Caco-2 (cell line): ENCODE results near the gene NLRP8. TPM values are rescaled to one million over a fixed set of nuclear protein-coding genes. Genes with fewer than 3 reads are reported as not detected.
"Not testable (repeated sequence)": the region's sequence is repeated elsewhere in the genome, so short reads cannot be mapped to it uniquely, and the experiment has no call there.

Experiments used
- BruUV-seq: library from RNA; stranded (reverse); fragments of 400-500 nt; replicated peaks from 2 replicates; lab custom pipeline; 2021; lab: Mats Ljungman, UMichigan
- CTCF ChIA-PET: fragments of 300-600 bp; sonication (Branson Sonifier 250); formaldehyde crosslinking; loops from one replicate; lab custom pipeline; 2022; ENCODE audit warnings: antibody characterized with exemption; lab: Charles Lee
- POLR2A ChIA-PET: fragments of 300-600 bp; sonication (Branson Sonifier 250); formaldehyde crosslinking; loops from one replicate; lab custom pipeline; 2022; ENCODE audit warnings: antibody characterized with exemption; lab: Charles Lee
- DNase-seq, 2 experiments: peaks; one replicate each; pipeline versions ENCODE4 v3.0.0 to v3.0.0-alpha.2; 2020 to 2022
- H3K27me3 ChIP-seq: replicated peaks from 2 replicates; pipeline ENCODE4 v1.6.0; 2011; ENCODE audit warnings: low read length; ENCODE audit not compliant: control insufficient read depth, insufficient read depth
- H3K36me3 ChIP-seq: 2 replicates; pipeline ENCODE4 v1.5.1; 2011; ENCODE audit warnings: low read length; ENCODE audit not compliant: control insufficient read depth, insufficient read depth
- H3K4me1 ChIP-seq: fragments of 250-450 bp; sonication (Bioruptor Pico); 2 replicates; pipeline ENCODE4 v1.5.1; 2020; ENCODE audit warnings: mild to moderate bottlenecking
- H3K4me3 ChIP-seq: 2 replicates; pipeline ENCODE4 v1.5.1; 2011; ENCODE audit warnings: low read depth, mild to moderate bottlenecking, control low read depth, low read length
- H3K9me3 ChIP-seq: fragments of 250-450 bp; sonication (Bioruptor Pico); 2 replicates; pipeline ENCODE4 v1.5.1; 2020; ENCODE audit warnings: mild to moderate bottlenecking, moderate library complexity
- H3K27ac Mint-ChIP-seq: one replicate; pipeline ENCODE4 v1.8.0; 2022; ENCODE audit warnings: mixed read lengths; ENCODE audit not compliant: unreplicated experiment
- H3K27me3 Mint-ChIP-seq: one replicate; pipeline ENCODE4 v1.8.0; 2022; ENCODE audit warnings: mixed read lengths; ENCODE audit not compliant: insufficient read depth, unreplicated experiment
- H3K36me3 Mint-ChIP-seq: one replicate; pipeline ENCODE4 v1.8.0; 2022; ENCODE audit warnings: mild to moderate bottlenecking, mixed read lengths; ENCODE audit not compliant: insufficient read depth, unreplicated experiment
- H3K4me1 Mint-ChIP-seq: one replicate; pipeline ENCODE4 v1.8.0; 2022; ENCODE audit warnings: low read depth, mixed read lengths; ENCODE audit not compliant: unreplicated experiment
- H3K4me3 Mint-ChIP-seq: one replicate; pipeline ENCODE4 v1.8.0; 2022; ENCODE audit warnings: mild to moderate bottlenecking, moderate library complexity, mixed read lengths; ENCODE audit not compliant: unreplicated experiment
- H3K9me3 Mint-ChIP-seq: one replicate; pipeline ENCODE4 v1.8.0; 2022; ENCODE audit warnings: mixed read lengths; ENCODE audit not compliant: unreplicated experiment
- CTCF ChIP-seq, 2 experiments: fragments of 200-600 bp in 1 of 2; IDR thresholded peaks; 1 replicate in 1 of 2; 2 replicates in 1 of 2; pipeline versions ENCODE4 v1.5.1 to v1.8.0; 2011 to 2022; ENCODE audit warnings: antibody characterized with exemption in 1 of 2, control low read depth in 1 of 2, inconsistent platforms in 1 of 2, low read depth in 1 of 2, low read length in 1 of 2, mild to moderate bottlenecking in 1 of 2, moderate library complexity in 1 of 2; ENCODE audit not compliant: insufficient read depth in 1 of 2, severe bottlenecking in 1 of 2, unreplicated experiment in 1 of 2
- intact Hi-C: fragments of 100-400 bp; cut with micrococcal nuclease; formaldehyde crosslinking; loops from one replicate; pipeline ENCODE4 v1.10.0; 2022; ENCODE audit not compliant: unreplicated experiment
- total RNA-seq: library from RNA; stranded (reverse); gene quantifications from 2 replicates; pipeline ENCODE4 v1.2.3, GENCODE V29; 2022

NLRP8 gene
- total RNA-seq, 1 experiment from 2014 or later = not detected

- H3K36me3 Mint-ChIP-seq = no peaks in the 10 kb centered on the region
- no peaks in the 10 kb centered on the region for H3K27me3 ChIP-seq
- H3K9me3 Mint-ChIP-seq = peaks cover 10% of the 10 kb centered on the region
Measured at GRCh38 chr19:55939206-55939605, 8.4 kb upstream of the NLRP8 start.

GRCh38 chr19:55940306-55940705 lies 7.3 kb upstream of the NLRP8 start:
- H3K4me3 ChIP-seq = no peak overlapping the region
- no peaks in the 10 kb centered on the region for H3K4me1 ChIP-seq
- intact Hi-C loops = no loop called here
- Mint-ChIP-seq H3K4me3 (no peak overlapping the region), H3K27me3 (peaks cover 2% of the 10 kb centered on the region), H3K36me3 (no peaks in the 10 kb centered on the region), H3K27ac (no peak overlapping the region), H3K9me3 (peaks cover 10% of the 10 kb centered on the region), H3K4me1 (no peaks in the 10 kb centered on the region)
- no peak for DNase-seq
- H3K36me3 ChIP-seq = no peaks in the 10 kb centered on the region
- ChIA-PET CTCF (no interaction called here), POLR2A (no interaction called here)
- BruUV-seq = no TSS peak
- H3K9me3 ChIP-seq = 0 out of 2 replicates have a peak, but pooled peaks cover 3% of the 10 kb centered on the region
- TF ChIP-seq CTCF (IDR thresholded peaks at IDR 0.05; ENCODE audit: insufficient read depth in 1 of 2, low read depth in 1 of 2, low read length in 1 of 2, severe bottlenecking in 1 of 2, unreplicated experiment in 1 of 2) = no peak
- no peaks in the 10 kb centered on the region for H3K27me3 ChIP-seq

More at GRCh38 chr19:55939206-55939605, 8.4 kb upstream of the NLRP8 start:
- DNase-seq = no peak
- no peaks in the 10 kb centered on the region for H3K4me1 Mint-ChIP-seq
- TF ChIP-seq CTCF (IDR thresholded peaks at IDR 0.05; ENCODE audit: insufficient read depth in 1 of 2, low read depth in 1 of 2, low read length in 1 of 2, severe bottlenecking in 1 of 2, unreplicated experiment in 1 of 2) = no peak
- H3K27me3 Mint-ChIP-seq = peaks cover 5% of the 10 kb centered on the region
- 0 out of 2 replicates have a peak, but pooled peaks cover 3% of the 10 kb centered on the region for H3K9me3 ChIP-seq
- H3K4me3 Mint-ChIP-seq = no peak overlapping the region
- no peaks in the 10 kb centered on the region for H3K36me3 ChIP-seq
- no peaks in the 10 kb centered on the region for H3K4me1 ChIP-seq
- ChIA-PET CTCF (no interaction called here), POLR2A (no interaction called here)
- no peak overlapping the region for H3K27ac Mint-ChIP-seq
- intact Hi-C loops = no loop called here
- no TSS peak for BruUV-seq
- H3K4me3 ChIP-seq = no peak overlapping the region

- H3K27ac Mint-ChIP-seq, H3K27me3 ChIP-seq, DNase-seq, H3K4me1 Mint-ChIP-seq, CTCF ChIA-PET, H3K9me3 ChIP-seq, BruUV-seq, H3K36me3 ChIP-seq, POLR2A ChIA-PET, H3K4me3 Mint-ChIP-seq, H3K4me1 ChIP-seq, H3K27me3 Mint-ChIP-seq, H3K36me3 Mint-ChIP-seq, intact Hi-C loops, H3K9me3 Mint-ChIP-seq, H3K4me3 ChIP-seq: not testable (repeated sequence)
Measured at GRCh38 chr19:55950566-55950965, 2.9 kb downstream of the NLRP8 start.

- intact Hi-C loops = no loop called here
- Histone ChIP-seq H3K9me3 (no peaks in the 10 kb centered on the region), H3K36me3 (no peaks in the 10 kb centered on the region), H3K4me3 (no peak overlapping the region), H3K27me3 (no peaks in the 10 kb centered on the region), H3K4me1 (peaks cover 6% of the 10 kb centered on the region; the same call in 1 of the 2 replicates)
- ChIA-PET POLR2A (no interaction called here), CTCF (no interaction called here)
- BruUV-seq = no TSS peak
- Mint-ChIP-seq H3K9me3 (no peaks in the 10 kb centered on the region), H3K4me1 (no peaks in the 10 kb centered on the region), H3K27me3 (no peaks in the 10 kb centered on the region), H3K4me3 (no peak overlapping the region), H3K27ac (no peak overlapping the region), H3K36me3 (no peaks in the 10 kb centered on the region)
- peak; percentile 2 to 46 for DNase-seq
- TF ChIP-seq CTCF (IDR thresholded peaks at IDR 0.05; ENCODE audit: insufficient read depth in 1 of 2, low read depth in 1 of 2, low read length in 1 of 2, severe bottlenecking in 1 of 2, unreplicated experiment in 1 of 2) = no peak
Measured at GRCh38 chr19:55956431-55956830, 8.8 kb downstream of the NLRP8 start.
